NCI-H2081 (cell line): ENCODE data around the gene GPATCH1.
"Not testable (repeated sequence)": the region's sequence is repeated elsewhere in the genome, so short reads cannot be mapped to it uniquely, and the experiment has no call there.

Experiments
- DNase-seq, 2 experiments: peaks; one replicate each; lab custom pipeline; 2025; lab: John Stamatoyannopoulos, UW

The GPATCH1 gene

DNA sequence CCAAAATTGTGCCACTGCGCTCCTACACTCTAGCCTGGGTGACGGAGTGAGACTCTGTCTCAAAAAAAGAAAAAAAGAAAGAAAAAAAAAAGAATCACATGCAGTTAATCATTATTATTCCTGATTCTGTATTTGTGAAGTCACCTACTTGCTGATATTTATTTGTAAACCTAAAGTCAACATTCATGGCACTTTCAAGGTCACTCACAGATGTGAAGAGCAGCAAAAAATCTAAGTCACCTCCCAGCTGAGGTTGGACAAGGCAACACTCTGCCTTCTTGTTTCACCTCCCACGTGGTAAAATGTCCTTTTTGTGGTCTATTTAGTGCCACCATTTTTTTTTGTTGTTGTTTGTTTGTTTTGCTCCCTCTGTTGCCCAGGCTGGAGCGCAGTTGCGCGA, 77.4 kb downstream of the GPATCH1 start:
- DNase-seq, result no peak

DNA sequence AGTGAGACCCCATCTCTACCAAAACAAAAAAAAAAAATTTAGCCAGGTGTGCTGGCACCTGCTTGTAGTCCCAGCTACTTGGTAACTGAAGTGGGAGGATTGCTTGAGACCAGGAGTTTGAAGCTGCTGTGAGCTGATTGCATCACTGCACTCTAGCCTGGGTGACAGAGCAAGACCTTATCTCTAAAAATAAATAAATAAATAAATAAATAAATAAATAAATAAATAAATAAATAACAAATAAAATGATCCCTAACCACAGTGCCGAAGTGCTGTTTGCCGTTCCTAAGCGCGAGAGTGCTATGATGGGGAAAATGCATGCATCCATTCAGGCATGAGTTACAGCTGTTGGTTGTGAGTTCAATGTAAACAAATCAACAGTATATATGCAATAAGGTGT, 78.2 kb downstream of the GPATCH1 start:
- DNase-seq, result no peak

DNA sequence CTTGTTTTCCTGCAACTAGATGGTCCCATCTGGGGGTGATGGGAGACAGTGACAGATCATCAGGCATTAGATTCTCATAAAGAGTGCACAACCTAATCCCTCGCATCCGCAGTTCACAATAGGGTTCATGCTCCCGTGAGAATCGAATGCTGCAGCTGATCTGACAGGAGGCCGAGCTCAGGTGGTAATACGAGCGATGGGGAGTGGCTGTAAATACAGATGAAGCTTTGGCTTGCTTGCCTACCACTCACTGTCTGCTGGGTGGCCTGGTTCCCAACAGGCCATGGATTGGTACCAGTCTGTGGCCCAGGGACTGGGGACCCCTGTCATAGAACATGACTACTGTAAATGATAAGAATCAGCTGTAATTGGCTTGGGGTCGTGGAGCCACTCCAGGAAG, 78.9 kb downstream of the GPATCH1 start:
- no peak for DNase-seq

DNA sequence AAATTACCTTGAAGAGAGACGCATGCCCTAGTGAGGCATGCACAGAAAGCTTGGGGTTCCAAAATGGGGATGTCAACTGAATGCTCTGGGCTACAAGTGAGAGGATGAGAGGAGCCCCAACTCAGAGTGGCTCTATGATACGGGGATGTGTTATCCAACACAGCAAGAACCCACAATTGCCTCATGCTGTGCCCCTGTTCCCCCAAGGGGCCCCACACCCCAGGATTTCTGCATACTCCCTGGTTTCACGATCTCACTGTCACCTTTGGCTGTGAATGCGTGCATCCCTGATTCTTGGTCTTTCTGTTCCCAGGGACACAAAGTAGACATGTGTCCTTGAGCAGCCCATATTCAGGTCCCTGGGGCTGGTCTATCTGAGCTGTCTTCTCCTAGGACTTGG, 80.2 kb downstream of the GPATCH1 start:
- DNase-seq, result no peak

DNA sequence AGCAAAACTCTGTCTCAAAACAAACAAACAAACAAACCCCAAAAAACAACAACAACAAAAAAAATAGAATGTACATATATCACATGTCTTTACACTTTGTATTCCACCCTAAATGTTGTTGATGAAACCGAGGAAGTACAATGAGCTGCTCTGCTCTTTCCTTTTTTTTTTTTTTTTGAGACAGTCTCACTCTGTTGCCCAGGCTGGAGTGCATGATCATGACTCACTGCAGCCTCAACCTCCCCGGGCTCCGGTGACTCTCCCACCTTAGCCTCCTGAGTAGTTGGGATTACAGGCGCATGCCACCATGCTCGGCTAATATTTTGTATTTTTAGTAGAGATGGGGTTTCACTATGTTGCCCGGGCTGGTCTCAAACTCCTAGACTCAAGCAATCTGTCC, 82.5 kb downstream of the GPATCH1 start:
- no peak for DNase-seq

DNA sequence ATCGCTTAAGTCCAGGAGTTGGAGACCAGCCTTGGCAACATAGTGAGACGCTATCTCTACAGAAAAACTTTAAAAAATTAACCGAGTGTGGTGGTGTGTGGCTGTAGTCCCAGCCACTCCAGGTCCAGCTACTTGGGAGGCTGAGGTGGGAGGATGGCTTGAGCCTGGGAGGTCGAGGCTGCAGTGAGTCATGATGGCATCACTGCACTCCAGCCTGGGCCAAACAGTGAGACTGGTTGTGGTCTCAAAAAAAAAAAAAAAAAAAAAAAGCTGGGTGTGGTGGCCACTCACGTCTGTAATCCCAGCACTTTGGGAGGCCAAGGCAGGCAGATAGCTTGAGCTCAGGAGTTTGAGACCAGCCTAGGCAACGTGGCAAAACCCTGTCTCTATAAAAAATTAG, 85.1 kb downstream of the GPATCH1 start:
- not testable (repeated sequence) for DNase-seq

DNA sequence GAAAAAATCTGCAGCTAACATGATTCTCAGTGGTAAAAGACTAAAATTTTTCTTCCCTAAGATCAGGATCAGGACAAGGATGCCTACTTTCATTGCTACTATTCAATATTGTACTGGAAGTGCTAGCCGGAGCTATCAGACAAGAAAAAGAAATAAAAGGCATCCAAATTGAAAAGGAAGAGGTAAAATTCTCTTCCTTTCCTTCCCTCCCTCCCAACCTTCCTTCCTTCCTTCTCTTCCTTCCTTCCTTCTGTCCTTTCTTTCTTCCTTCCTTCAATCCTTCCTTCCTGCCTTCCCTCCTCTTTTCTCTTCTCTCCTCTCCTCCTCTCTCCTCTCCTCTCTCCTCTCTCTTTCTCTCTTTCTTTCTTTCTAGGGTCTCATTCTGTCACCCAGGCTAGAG, 86.5 kb downstream of the GPATCH1 start:
- no peak for DNase-seq

DNA sequence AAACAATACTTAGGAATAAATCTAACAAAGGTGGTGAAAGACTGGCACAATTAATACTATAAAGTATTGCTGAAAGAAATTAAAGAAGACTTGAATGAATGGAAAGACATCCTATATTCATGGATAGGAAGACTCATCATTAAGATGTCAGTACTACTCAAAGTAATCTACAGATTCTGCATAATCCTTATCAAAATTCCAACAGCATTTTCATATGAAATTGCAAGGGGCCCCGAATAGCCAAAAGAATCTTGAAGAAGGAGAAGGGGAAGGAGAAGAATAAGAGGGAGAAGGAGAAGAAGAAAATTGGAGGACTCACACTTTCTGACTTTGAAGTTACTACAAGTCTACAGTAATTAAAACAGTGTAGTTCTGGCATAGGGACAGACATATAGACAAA, 87.5 kb downstream of the GPATCH1 start:
- DNase-seq, result no peak

DNA sequence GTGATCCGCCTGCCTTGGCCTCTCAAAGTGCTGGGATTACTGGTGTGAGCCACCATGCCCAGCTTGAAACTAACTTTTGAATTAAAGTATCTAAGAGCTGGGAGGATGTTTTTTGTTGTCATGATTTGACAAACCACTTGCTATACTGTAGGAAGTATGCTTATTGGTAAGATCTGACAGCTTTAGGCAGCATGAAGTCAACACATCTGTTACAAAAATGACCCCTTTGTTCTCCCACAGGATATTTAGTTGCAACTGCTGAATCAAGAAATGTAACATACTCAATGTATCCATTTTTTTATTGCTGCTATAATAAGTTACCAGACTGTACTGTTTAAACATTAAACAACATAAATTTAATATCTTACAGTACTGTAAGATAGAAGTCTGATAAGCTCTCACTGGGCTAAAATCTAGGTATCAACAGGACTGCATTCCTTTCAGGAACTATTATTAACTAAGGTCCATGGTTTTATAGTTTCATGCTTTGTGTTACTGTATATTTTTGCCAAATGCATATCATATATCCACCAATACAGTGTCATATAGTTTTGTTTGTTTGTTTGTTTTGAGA, 90.3 kb downstream of the GPATCH1 start:
- no peak for DNase-seq

DNA sequence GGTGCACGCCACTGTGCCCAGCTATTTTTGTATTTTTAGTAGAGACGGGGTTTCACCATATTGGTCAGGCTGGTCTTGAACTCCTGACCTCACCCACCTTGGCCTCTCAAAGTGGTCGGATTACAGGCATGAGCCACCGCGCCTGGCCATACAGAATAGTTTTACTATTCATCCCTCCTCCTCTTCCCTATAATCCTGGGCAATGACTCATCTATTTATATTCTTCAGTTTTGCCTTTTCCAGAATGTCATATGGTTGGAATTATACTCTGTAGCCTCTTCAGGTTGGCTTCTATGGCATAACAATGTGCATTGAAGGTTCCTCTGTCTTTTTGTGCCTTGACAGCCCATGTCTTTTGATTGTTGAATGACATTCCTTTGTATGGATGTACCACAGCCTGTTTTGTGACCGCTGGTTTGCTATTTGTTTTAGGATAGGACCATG, 91.0 kb downstream of the GPATCH1 start:
- DNase-seq, result no peak

DNA sequence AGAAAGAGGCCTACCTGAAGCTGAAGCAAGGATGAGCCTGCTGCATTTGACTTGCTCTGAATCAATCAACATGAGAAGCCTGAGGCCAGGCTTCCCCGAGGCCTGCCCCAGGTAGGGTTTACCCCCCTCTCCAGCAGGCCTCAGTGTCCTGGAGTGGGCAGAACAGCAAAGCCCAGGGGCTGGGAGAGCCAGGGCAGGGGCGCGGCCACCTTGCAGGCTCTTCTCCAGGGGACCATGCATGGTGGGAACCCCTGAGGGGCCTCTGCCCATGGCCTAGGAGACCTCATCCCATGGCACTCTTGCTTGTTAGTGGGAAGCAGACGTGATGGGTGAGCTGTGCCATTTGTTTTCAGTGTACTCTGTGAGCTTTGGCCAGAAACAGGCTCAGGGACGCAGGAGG, 93.2 kb downstream of the GPATCH1 start:
- no peak for DNase-seq

DNA sequence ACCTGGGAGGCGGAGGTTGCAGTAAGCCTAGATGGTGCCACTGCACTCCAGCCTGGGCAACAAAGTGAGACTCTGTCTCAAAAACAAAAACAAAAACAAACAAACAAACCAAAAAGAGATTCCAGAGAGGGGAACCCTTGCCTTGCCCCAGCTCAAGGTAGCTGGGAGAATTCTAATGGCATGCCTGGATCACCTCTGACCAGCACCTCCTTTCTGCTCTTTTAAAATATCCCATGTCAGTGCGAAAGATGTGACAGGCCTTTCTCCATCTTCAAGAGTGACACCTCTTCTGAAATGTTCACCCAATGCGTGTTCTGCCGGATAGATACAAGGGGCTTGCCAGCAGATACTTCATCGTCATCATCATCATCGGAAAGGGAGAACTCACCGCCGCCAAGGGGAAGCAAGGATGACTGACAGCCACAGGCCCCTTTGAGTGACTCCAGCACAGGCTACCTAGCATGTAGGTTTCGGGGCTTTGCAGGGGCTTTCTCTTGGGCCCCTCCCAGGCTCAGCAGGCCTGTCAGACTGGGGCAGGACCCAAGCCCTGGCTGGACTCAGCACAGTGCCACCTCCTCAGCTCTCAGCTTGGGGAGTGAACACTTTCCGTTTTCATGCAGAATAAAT, 94.3 kb downstream of the GPATCH1 start:
- DNase-seq, result no peak

DNA sequence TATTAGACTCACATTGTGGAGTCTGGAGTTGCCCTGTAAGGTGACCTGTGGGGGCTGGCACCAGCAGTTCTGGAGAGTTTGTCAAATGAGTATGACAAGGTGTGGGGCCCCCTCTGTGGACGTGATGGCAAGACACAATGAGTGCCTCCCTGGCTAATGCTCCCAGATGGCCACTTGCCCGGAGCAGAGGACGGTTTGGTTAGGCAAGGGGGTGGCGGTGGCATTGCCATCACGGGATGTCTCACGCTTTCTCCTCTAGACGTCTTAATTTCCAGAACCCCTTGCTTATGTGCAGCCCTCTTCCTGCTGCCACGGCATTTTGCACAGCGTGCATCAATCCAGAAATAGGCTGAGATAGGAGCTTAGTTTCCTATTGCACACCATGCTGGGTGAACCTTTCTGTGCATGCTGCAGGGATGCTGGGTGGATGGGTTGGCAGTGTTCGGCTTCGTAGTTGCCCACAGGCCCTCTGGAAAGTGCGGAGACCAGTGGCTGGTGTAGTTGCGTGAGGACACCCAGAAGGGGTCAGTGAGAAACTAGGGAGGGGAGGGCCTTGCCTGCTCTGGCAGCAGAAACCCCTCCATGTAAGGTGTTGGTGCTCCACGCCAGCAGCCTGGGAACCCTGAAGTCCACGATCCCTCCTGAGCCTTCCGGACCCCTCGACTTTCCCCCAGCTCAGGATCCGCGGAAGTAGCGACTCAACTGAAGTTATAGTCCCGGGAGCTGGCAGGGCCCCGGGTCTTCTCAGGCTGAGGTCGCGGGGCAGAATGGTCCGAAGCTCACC, 95.1 kb downstream of the GPATCH1 start:
- no peak for DNase-seq

DNA sequence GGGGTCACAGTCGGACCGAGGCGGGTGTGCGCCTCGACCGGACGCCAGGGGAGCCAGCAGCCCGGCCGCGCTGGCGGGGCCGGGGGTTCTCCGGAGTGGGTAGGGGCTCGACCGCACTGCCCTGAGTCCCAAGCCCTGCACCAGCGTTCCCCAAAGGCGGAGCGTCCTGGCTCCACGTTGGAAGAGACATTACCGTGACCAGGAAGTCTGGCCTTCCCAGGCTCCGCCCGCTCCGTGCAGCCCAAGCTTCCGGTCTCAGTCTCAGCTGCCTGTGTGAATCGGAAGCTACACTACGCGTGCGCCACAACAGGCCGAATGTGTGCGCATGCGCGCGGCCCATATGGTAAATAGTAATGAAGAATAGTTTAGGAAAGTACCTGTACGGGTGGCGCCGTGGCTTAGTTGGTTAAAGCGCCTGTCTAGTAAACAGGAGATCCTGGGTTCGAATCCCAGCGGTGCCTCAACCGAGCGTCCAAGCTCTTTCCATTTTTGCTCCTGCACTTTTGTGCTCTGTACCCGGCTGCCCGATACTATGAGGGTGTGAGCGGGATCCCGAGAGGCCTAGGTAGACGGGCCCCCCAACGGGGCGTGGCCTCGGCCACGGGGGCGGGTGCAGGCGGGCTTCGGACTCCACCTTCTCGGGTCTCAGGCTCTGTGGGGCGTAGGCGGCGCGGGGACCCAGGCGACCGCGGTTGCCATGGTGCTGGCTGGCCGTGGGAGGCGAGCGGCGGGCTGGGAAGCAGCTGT, 95.9 kb downstream of the GPATCH1 start:
- peak; percentile 98 to 99 for DNase-seq

DNA sequence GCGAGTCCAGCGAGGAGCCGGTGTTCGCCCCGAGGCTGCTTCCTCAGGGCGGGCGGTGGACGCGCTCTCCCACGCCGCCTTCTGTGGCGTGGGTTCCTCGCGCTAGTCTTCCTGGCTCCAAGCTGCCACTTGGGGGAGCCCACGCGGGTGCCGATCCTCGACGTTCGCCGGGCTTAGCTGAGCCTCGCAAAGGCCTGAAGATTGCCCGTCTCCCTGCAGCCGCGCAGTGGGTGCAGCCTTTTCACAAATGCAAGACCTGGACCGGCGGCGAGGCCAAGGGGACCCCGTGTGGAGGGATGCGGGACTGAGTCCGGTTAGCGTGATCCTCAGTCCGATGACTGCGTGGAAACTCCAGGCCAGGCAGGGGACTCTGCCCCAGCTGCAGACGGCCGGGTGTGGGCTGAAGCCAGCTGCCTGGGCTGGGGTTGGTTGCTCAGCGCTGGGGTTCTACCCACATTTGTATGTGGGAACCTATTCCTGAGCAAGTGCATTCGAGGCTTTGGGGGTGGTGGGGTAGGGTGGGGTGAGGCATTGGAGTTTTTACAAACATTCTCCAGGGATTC, 96.5 kb downstream of the GPATCH1 start:
- no peak for DNase-seq
